Omental fat pad (tissue), 4 donors: ENCODE results near the gene GIT1. TPM values are rescaled to one million over a fixed set of nuclear protein-coding genes. Genes with fewer than 3 reads are reported as not detected.

Experiments used
- ATAC-seq: fragments of 150-250 bp; one replicate; pipeline ENCODE4 v1.9.1; 2016; ENCODE audit warnings: mild to moderate bottlenecking, moderate library complexity; ENCODE audit not compliant: low FRiP score
- DNase-seq: peaks from one replicate; pipeline ENCODE4 v3.0.0-alpha.2; 2019; ENCODE audit warnings: low spot score
- total RNA-seq, 4 donors: library from RNA; depleted of rRNA; stranded (reverse); fragments of >200 nt; gene quantifications; one replicate each; pipeline ENCODE4 v1.1.0, GENCODE V29; 2016
- TF ChIP-seq, protein P1 (sequence below), 3 donors: fragments of 450-650 bp; IDR thresholded peaks; one replicate each; pipeline ENCODE4 v1.5.1; 2016 to 2017; ENCODE audit warnings: antibody characterized with exemption in 3 of 3, mild to moderate bottlenecking in 3 of 3, moderate library complexity in 2 of 3

GIT1 gene
- total RNA-seq, 4 donors from 2014 or later = 24.4 to 73.6 (median 37.3) TPM

DNA sequence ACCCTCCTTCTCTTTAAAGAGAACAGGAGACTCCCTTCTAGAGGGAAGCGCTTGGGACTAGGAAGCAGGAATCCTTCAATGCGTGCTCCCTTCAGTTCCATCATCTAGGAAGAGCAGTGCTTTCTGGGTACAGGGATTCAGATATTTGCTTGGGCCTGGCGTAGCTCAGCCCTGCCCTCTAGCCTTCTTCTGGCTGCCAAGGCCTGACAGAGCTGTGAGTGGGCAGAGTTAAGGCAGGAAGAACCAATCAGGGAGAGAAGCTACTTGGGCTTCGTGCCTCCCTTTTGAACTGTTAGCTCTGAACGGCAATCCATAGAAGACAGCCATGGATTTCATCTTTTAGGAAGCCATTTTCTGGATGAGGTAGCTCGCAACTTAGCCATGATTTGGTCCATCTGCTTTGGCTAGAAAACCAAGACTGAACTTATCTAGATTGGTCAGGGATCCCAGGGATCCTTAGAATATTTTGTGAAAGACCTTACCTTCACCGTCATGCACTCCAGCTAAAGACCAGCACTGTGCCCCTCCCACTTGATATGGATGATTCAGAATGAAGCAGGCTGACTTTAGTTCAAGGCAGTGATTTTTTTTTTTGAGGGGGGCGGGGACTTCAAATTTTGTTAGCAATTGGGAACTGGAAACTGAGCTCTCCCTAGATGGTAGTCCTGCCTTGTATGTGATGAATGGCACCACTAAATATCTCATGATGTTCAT lies 35.7 kb upstream of the GIT1 start:
- TF ChIP-seq, protein P1, sequence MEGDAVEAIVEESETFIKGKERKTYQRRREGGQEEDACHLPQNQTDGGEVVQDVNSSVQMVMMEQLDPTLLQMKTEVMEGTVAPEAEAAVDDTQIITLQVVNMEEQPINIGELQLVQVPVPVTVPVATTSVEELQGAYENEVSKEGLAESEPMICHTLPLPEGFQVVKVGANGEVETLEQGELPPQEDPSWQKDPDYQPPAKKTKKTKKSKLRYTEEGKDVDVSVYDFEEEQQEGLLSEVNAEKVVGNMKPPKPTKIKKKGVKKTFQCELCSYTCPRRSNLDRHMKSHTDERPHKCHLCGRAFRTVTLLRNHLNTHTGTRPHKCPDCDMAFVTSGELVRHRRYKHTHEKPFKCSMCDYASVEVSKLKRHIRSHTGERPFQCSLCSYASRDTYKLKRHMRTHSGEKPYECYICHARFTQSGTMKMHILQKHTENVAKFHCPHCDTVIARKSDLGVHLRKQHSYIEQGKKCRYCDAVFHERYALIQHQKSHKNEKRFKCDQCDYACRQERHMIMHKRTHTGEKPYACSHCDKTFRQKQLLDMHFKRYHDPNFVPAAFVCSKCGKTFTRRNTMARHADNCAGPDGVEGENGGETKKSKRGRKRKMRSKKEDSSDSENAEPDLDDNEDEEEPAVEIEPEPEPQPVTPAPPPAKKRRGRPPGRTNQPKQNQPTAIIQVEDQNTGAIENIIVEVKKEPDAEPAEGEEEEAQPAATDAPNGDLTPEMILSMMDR (IDR thresholded peaks at IDR 0.05) = no peak
- DNase-seq (no peak), ATAC-seq (no peak)

DNA sequence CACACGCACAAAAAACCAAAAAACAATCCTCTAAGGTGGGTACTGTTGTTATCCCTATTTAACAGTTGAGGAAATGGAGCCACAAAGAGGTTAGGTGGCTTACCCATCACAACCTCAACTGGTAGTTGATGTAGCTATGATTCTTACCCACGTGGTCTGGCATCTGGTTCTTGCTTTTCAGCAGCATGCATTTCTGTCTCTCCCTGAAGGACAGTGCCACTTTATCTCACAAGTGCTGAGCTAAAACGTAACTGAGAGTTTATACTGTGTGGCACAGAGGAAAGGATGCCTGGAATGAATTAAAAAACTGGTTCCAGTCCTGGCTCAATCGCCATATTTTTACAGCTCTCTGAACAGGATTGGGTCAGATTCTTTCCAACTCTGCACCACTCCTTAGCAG lies 35.1 kb upstream of the GIT1 start:
- no peak for DNase-seq
- no peak for ATAC-seq
- TF ChIP-seq, protein P1 (IDR thresholded peaks at IDR 0.05) = no peak

DNA sequence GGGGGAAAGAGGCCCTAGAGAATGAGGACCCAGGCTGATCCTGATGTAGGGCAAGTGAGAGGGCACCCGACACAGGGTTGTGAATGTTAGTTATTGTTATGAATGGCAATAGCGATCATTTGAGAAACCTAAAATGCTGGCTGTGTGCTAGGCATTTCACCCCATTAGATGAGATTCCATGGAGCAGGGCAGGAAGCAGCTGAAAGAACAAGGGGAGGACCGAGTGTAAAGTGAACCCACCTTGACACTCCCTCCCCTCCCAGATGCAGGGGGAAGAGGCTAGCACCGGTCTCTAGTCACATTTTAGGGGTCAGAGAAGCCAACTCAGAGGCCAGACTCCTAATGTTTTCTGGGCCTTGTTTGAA lies 33.8 kb upstream of the GIT1 start:
- ATAC-seq (no peak), DNase-seq (no peak)
- TF ChIP-seq, protein P1 (IDR thresholded peaks at IDR 0.05) = no peak

DNA sequence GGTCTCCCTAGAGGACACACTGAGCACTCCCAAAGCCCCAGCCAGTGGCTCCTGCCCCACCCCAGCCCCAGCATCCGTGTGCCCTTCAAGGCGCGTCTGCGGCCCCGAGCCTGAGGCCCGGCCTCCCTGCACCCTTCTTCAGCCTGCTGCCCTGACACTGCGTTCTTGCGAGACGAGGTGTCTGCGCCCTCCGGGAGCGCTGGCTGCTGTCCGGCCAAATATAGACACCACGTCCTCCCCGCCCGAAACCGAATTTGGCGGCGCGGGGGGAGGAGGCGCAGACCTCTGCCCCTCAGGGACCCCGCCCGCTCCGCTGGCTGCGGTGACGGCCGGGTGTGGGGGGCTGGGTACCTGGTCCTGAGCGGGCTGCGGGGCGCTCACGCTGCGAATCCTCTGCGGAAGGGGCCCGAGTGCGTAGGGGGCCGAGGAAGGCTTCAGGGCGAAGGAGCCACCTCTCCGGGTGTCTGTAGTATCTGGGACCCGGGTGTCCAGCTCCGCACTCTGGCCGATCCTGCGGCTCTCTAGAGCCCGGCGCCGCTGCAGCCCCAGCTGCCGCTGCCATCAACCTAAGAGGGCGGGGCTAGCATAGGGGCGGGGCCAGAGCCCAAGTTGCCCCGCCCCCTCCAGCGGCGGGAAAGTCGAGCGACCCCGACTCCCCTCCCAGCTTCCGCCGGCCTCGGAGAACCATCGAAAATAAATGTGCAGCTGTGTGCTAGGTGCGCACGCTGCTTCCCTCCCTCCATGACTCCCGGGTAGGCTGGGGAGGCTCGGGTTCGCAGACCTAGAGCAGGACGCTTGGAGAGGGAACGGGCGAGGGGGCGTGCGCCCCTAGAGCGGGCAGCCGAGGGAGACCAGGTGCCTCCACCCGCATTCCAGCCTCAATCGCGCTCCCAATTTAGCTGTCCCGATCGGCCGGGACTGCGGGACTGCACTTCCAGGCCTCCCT lies 33.2 kb upstream of the GIT1 start, which contains the start of gene CORO6:
Gene CORO6 (minus strand): TSS at position 576 of the 946 bp plus-strand sequence. CDS start 1,491 bp downstream, outside the sequence.
- DNase-seq (no peak), ATAC-seq (peak; percentile 34)
- TF ChIP-seq, protein P1 (IDR thresholded peaks at IDR 0.05) = no peak

- ATAC-seq = no peak
- DNase-seq = no peak
- TF ChIP-seq, protein P1 (IDR thresholded peaks at IDR 0.05) = no peak
Measured at GRCh38 chr17:29621751-29622194, 32.3 kb upstream of the GIT1 start.

GRCh38 chr17:29620779-29621500 lies 31.5 kb upstream of the GIT1 start:
- ATAC-seq (no peak), DNase-seq (no peak)
- TF ChIP-seq, protein P1 (IDR thresholded peaks at IDR 0.05) = no peak
